ENCODE measurements around the gene TMEM198. TPM values are rescaled to one million over a fixed set of nuclear protein-coding genes. Genes with fewer than 3 reads are reported as not detected.

TMEM198 gene
- total and polyA plus RNA-seq, 9 of the 15 experiments (the other 6 are each of a cell fraction or from before 2014, with no cell fraction given), result 0.03 to 3.8 (median 1.0) TPM

DNA sequence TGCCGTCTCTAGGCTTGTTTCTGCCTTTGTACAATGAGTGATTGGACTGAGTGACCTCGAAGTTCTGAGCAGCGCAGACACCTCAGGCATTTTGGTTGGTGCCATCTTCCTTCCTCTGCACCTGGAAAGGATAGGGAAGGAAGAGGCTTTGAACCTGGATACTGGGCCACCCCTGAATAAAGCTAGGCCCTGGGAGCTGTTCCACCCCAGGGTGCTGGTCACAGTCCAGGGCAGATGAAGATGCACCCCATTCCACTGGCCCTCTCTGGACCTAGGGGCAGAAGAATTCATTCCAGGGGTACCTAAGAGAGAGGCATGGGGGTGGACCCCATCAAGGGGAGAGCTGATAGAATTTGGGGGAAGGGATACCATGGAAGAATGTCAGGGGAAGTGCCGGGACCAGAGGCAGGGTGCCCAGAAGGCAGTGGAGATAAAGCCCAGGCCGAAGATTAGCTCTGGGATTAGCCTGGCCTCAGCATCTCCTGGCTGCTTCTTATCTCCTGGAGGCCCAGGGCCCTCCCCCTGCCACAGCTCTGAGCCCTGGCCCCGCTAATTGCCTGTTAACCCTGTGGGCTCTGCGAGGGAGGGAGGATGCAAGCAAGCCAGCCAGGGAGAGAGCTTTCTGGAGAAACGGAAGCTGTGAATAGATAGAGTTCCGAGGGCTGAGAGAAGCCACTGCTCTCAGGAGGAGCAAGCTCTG is 18.1 kb upstream of the TMEM198 start (continued):
- TF ChIP-seq, protein P1, sequence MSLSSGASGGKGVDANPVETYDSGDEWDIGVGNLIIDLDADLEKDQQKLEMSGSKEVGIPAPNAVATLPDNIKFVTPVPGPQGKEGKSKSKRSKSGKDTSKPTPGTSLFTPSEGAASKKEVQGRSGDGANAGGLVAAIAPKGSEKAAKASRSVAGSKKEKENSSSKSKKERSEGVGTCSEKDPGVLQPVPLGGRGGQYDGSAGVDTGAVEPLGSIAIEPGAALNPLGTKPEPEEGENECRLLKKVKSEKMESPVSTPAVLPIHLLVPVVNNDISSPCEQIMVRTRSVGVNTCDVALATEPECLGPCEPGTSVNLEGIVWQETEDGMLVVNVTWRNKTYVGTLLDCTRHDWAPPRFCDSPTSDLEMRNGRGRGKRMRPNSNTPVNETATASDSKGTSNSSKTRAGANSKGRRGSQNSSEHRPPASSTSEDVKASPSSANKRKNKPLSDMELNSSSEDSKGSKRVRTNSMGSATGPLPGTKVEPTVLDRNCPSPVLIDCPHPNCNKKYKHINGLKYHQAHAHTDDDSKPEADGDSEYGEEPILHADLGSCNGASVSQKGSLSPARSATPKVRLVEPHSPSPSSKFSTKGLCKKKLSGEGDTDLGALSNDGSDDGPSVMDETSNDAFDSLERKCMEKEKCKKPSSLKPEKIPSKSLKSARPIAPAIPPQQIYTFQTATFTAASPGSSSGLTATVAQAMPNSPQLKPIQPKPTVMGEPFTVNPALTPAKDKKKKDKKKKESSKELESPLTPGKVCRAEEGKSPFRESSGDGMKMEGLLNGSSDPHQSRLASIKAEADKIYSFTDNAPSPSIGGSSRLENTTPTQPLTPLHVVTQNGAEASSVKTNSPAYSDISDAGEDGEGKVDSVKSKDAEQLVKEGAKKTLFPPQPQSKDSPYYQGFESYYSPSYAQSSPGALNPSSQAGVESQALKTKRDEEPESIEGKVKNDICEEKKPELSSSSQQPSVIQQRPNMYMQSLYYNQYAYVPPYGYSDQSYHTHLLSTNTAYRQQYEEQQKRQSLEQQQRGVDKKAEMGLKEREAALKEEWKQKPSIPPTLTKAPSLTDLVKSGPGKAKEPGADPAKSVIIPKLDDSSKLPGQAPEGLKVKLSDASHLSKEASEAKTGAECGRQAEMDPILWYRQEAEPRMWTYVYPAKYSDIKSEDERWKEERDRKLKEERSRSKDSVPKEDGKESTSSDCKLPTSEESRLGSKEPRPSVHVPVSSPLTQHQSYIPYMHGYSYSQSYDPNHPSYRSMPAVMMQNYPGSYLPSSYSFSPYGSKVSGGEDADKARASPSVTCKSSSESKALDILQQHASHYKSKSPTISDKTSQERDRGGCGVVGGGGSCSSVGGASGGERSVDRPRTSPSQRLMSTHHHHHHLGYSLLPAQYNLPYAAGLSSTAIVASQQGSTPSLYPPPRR (CRISPR knock-in tag; IDR thresholded peaks at IDR 0.05; ENCODE audit: borderline replicate concordance), result no peak
- TF ChIP-seq ZNF232 (CRISPR knock-in tag; IDR thresholded peaks at IDR 0.05) (no peak), SPI1 (IDR thresholded peaks at IDR 0.05; ENCODE audit: borderline replicate concordance, low read depth, low read length) (peak; percentile 65; the same call in 1 of the 2 replicates), DMBX1 (CRISPR knock-in tag; IDR thresholded peaks at IDR 0.05; ENCODE audit: borderline replicate concordance) (peak; percentile 66; the same call in 1 of the 2 replicates), CBX1 (IDR thresholded peaks at IDR 0.05; ENCODE audit: low read depth) (no peak), CHCHD3 (CRISPR knock-in tag; IDR thresholded peaks at IDR 0.05) (no peak), CHD4 (IDR thresholded peaks at IDR 0.05; ENCODE audit: insufficient read depth, insufficient replicate concordance, low read depth, low read length, poor library complexity, severe bottlenecking) (peak; percentile 65), SMAD1 (IDR thresholded peaks at IDR 0.05; ENCODE audit: low read depth, low read length, partially characterized antibody) (no peak), STAT5B (CRISPR knock-in tag; IDR thresholded peaks at IDR 0.05) (no peak), ZNF140 (CRISPR knock-in tag; IDR thresholded peaks at IDR 0.05) (no peak), SMAD2 (IDR thresholded peaks at IDR 0.05; ENCODE audit: low read depth, low read length) (no peak)
- TF ChIP-seq, protein P2, sequence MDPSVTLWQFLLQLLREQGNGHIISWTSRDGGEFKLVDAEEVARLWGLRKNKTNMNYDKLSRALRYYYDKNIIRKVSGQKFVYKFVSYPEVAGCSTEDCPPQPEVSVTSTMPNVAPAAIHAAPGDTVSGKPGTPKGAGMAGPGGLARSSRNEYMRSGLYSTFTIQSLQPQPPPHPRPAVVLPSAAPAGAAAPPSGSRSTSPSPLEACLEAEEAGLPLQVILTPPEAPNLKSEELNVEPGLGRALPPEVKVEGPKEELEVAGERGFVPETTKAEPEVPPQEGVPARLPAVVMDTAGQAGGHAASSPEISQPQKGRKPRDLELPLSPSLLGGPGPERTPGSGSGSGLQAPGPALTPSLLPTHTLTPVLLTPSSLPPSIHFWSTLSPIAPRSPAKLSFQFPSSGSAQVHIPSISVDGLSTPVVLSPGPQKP (CRISPR knock-in tag; IDR thresholded peaks at IDR 0.05), result no peak
- TF ChIP-seq, protein P3, sequence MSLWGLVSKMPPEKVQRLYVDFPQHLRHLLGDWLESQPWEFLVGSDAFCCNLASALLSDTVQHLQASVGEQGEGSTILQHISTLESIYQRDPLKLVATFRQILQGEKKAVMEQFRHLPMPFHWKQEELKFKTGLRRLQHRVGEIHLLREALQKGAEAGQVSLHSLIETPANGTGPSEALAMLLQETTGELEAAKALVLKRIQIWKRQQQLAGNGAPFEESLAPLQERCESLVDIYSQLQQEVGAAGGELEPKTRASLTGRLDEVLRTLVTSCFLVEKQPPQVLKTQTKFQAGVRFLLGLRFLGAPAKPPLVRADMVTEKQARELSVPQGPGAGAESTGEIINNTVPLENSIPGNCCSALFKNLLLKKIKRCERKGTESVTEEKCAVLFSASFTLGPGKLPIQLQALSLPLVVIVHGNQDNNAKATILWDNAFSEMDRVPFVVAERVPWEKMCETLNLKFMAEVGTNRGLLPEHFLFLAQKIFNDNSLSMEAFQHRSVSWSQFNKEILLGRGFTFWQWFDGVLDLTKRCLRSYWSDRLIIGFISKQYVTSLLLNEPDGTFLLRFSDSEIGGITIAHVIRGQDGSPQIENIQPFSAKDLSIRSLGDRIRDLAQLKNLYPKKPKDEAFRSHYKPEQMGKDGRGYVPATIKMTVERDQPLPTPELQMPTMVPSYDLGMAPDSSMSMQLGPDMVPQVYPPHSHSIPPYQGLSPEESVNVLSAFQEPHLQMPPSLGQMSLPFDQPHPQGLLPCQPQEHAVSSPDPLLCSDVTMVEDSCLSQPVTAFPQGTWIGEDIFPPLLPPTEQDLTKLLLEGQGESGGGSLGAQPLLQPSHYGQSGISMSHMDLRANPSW (CRISPR knock-in tag; IDR thresholded peaks at IDR 0.05), result no peak
- TF ChIP-seq, protein P4, sequence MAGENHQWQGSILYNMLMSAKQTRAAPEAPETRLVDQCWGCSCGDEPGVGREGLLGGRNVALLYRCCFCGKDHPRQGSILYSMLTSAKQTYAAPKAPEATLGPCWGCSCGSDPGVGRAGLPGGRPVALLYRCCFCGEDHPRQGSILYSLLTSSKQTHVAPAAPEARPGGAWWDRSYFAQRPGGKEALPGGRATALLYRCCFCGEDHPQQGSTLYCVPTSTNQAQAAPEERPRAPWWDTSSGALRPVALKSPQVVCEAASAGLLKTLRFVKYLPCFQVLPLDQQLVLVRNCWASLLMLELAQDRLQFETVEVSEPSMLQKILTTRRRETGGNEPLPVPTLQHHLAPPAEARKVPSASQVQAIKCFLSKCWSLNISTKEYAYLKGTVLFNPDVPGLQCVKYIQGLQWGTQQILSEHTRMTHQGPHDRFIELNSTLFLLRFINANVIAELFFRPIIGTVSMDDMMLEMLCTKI (IDR thresholded peaks at IDR 0.05; ENCODE audit: partially characterized antibody), result no peak

Data from K562 (cell line).